GM19193 (cell line): ENCODE results near the gene CHST9.

Source experiments
- POLR2A ChIP-seq: IDR thresholded peaks from 4 replicates; pipeline ENCODE4 v1.6.1; 2011; ENCODE audit not compliant: insufficient read depth, insufficient read length; ENCODE audit errors: extremely low read depth

The CHST9 gene

GRCh38 chr18:27120246-27120645, 64.9 kb downstream of the CHST9 start:
- no peak for TF ChIP-seq POLR2A

DNA sequence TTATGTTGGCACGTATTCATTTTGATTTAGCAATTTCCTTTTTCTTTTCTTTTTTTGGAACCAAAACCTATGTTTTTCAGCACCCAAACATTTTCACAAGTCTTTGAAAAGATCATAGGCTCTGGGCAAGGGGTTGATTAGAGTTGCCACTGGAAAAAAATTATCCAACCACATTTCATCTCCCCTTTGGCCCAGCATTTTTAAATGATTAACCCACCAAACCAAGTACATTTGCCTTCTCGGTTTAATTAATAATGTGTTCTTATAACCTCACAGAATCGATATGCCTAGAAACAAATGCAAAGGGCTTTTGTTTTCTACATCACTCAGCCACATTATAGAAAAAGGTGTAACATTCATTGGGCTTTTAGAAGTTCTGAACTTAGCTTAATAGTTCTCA, 66.1 kb downstream of the CHST9 start:
- no peak for TF ChIP-seq POLR2A

DNA sequence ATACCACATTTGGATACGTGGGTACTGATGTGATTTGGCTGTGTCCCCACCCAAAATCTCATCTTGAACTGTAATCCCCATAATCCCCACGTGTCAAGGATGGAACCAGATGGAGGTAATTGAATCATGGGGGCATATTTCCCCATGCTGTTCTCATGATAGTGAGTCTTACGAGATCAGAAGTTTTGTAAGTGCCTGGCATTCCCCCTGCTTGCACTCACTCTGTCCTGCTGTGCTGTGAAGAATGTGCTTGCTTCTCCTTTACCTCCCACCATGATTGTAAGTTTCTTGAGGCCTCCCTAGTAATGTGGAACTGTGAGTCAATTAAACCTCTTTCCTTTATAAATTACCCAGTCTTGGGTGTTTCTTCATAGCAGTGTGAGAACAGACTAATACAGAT, 70.3 kb downstream of the CHST9 start:
- no peak for TF ChIP-seq POLR2A

DNA sequence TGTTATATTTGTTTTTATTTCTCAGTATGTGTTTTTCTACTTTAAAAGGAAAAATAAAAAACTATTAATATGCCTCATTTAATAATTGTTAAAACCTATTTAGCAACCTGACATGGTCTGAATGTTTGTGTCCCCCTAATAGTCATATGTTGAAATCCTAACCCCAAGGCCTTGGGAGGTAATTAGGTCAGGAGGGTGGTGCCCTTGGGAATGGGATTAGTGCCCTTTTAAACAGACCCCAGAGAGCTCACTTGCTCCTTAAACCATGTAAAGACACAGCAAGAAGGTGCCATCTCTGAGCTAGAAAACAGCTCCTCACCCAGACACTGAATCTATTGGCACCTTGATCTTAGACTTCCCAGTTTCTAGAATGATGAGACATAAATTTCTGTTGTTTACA, 71.8 kb downstream of the CHST9 start:
- TF ChIP-seq POLR2A, result no peak

- TF ChIP-seq POLR2A, result no peak
Observed at GRCh38 chr18:27110319-27110718, 74.8 kb downstream of the CHST9 start.

GRCh38 chr18:27109451-27109850, 75.7 kb downstream of the CHST9 start:
- no peak for TF ChIP-seq POLR2A

DNA sequence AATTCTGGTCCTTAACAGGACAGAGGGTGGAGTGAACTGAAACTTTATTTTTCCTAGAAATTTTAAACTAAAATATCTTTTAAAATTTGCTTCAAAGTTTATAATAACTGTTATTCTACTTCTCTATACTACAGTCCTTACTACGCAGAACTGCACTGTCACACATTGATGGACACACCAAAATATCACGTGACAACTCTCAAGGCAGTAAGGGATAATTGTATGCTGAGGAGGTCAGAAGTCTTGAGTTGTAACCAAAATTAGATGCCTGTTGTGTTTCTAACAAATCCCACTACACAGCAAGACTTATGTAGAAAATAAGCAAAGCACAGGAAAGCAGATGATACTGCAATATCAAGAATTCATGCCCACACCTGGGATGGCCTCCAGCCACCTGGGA, 76.3 kb downstream of the CHST9 start:
- no peak for TF ChIP-seq POLR2A

DNA sequence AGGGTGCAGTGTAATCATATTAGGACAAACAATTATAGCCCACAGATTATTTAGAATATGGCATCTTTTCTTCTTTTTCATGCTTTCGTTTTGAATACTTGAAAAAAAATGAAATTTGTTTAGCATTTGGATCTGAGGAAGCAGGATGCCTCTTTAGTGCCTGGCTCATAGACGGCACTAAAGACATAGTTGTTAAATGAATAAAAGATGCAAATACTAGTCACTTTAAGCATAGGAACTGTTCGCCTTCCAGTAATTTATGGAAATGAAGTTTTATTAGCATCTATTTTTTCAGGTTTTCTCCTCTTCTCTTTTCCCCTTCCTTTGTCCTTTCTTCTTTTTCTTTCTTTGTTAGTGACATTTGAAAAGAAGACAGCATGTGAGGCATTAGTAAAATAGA, 80.4 kb downstream of the CHST9 start:
- TF ChIP-seq POLR2A, result no peak

DNA sequence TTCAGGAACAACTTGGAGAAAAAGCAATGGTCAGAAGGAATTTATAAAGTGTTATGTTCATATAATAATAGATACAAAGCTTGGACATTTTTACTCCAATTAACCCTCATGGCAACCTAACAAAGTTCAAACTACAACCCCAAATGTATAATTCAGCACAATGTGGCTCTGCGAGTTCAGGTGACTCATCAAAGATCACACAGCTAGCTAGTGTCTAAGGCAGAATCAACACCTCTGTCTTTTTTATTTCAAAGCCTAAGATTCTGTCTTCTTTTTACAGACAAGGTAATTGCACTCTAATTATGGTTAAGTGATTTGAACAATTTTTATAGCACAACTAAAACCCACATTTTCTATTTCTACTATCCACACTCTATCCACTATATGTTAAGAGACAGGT, 90.5 kb downstream of the CHST9 start:
- TF ChIP-seq POLR2A, result no peak

DNA sequence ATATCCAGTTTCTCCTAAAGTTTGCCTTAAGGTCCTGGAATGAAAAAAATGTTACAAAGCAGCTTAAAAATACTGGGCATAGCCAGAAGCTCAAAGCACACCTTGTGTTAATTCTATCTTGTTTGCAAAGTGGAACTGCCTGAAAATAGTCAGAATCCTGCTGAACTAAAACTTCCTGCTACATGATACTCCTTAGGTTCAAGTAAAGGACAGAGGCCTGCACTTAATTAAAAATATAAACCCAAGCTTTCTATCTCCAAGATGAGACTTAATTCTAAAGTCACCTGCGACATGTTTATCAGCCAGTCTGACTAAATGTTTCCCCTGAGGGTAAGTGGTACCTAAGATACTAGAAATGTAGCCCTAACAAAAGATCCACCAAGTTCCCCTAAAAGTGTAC, 103.4 kb downstream of the CHST9 start:
- TF ChIP-seq POLR2A, result no peak

DNA sequence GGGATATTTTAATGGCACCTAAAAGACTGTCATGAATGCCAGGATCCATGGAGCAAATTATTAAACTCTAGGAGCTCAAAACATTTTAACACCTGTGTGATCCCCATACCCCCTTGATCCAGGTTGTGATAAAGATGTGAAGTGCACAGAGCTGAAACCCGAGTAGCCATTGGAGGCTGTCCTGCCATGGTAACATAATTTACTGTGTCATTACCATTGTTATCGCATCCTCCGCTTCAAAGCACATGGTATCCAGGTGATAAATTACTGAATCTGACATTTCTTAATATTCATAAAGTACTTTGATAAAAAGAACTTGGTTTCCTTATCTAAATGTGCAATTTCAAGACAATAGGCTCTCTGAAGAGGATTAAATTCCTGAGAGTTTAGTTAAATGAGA, 109.3 kb downstream of the CHST9 start:
- TF ChIP-seq POLR2A, result no peak

- no peak for TF ChIP-seq POLR2A
Observed at GRCh38 chr18:27073404-27073830, 111.7 kb downstream of the CHST9 start.

GRCh38 chr18:27064673-27065072, 120.4 kb downstream of the CHST9 start:
- no peak for TF ChIP-seq POLR2A

- TF ChIP-seq POLR2A, result no peak
Observed at GRCh38 chr18:27062802-27063201, 122.3 kb downstream of the CHST9 start.

DNA sequence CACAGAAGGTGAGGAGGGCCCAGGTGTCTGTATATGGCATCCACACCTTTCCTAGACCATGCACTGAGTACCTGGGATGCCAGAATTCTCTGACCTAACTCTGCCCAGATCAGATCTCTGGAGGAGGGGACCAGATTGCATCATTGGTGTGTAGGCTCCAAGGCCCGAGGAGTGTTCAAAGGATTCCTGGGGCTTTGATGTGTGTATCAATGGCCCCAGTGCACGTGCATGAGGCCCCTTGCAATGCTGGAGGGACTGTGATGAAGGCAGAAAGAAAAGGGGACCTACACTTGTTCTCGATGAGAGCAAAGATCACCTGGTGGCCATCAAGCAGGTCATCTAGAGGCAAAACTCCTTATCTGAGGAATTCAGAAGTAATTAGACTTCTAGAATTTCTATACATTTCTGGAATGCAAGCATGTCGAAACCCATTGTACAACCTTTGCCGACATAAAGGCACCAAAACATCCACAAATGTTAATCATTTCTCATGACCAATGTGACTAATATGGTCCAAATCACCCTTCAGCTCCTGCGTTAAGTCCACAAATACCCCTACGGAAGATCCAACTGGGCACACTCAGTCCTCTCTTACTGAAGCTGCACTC, 123.5 kb downstream of the CHST9 start:
- no peak for TF ChIP-seq POLR2A

DNA sequence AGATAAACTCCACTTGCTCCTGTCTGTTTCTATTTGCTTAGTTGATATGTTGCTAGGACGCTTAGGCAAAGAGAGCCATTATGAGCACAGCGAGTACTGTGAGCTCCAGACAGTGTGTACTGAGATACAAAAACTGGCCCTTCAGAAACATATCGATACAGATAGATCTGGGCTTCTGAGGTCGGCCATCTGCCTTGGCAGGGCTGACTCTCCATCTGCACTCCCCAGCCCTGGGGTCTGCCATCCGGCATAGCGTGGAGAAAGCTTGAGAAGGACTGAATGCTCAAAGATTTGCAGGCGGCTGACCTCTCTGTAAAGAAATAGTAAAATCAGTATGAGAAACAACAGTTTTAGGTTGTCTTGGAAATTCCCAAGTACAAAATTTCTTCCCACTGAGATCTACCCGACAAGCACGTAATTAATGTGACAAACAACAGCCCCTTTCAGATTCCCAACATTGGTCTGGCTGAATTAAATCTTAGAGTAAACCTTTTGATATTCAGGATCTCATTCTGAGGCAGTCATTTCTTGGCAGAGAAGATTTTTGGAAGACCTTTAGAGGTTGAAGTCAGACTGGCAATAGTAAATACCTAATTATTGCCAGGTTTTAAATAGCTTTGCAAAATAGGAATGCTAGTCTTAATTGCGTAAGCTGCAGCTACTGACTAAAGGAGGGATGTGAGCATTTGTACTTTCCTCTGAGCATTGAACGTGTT, 127.4 kb downstream of the CHST9 start:
- no peak for TF ChIP-seq POLR2A
